GM21423 (cell line): ENCODE data around the gene UGCG.
"Not testable (repeated sequence)": the region's sequence is repeated elsewhere in the genome, so short reads cannot be mapped to it uniquely, and the experiment has no call there.

Experiments
- ATAC-seq: cut with Tn5 transposase; IDR thresholded peaks from one replicate; pipeline ENCODE4 v1.9.1; 2021; ENCODE audit warnings: mild to moderate bottlenecking, moderate library complexity; ENCODE audit not compliant: unreplicated experiment

Gene UGCG

GRCh38 chr9:111890334-111890733, 6.3 kb upstream of the UGCG start:
- no peak for ATAC-seq

GRCh38 chr9:111890867-111891266, 5.7 kb upstream of the UGCG start:
- not testable (repeated sequence) for ATAC-seq

- ATAC-seq = peak; percentile 28
Measured at GRCh38 chr9:111891910-111892499, 4.6 kb upstream of the UGCG start.

- peak; percentile 5 for ATAC-seq
Measured at GRCh38 chr9:111896942-111897600, 457 bp downstream of the UGCG start.

GRCh38 chr9:111897601-111898137, 1.1 kb downstream of the UGCG start:
- peak; percentile 35 for ATAC-seq

GRCh38 chr9:111898331-111899096, 1.9 kb downstream of the UGCG start:
- ATAC-seq = no peak

GRCh38 chr9:111900151-111900857, 3.7 kb downstream of the UGCG start:
- no peak for ATAC-seq

GRCh38 chr9:111900858-111901612, 4.4 kb downstream of the UGCG start:
- no peak for ATAC-seq

GRCh38 chr9:111902391-111903139, 6.0 kb downstream of the UGCG start:
- no peak for ATAC-seq

- not testable (repeated sequence) for ATAC-seq
Measured at GRCh38 chr9:111903535-111903934, 6.9 kb downstream of the UGCG start.

- ATAC-seq = no peak
Measured at GRCh38 chr9:111904026-111904425, 7.4 kb downstream of the UGCG start.

- no peak for ATAC-seq
Measured at GRCh38 chr9:111904891-111905291, 8.3 kb downstream of the UGCG start.

- no peak for ATAC-seq
Measured at GRCh38 chr9:111907147-111907546, 10.5 kb downstream of the UGCG start.

- no peak for ATAC-seq
Measured at GRCh38 chr9:111909444-111909843, 12.8 kb downstream of the UGCG start.

- no peak for ATAC-seq
Measured at GRCh38 chr9:111910428-111910827, 13.8 kb downstream of the UGCG start.

GRCh38 chr9:111913159-111913558, 16.5 kb downstream of the UGCG start:
- no peak for ATAC-seq

GRCh38 chr9:111914749-111915424, 18.3 kb downstream of the UGCG start:
- no peak for ATAC-seq

GRCh38 chr9:111915425-111915758, 18.8 kb downstream of the UGCG start:
- no peak for ATAC-seq

- peak; percentile 70 for ATAC-seq
Measured at GRCh38 chr9:111916234-111916645, 19.6 kb downstream of the UGCG start.
